DOHH2 (cell line): ENCODE measurements around the gene ING1.

ENCODE experiments used
- H3F3A ChIP-seq: fragments of 200-600 bp; sonication (generic), shearing (Covaris generic); 2 replicates; pipeline ENCODE4 v1.6.0; 2016; ENCODE audit warnings: antibody characterized with exemption, mild to moderate bottlenecking; ENCODE audit not compliant: control insufficient read depth, insufficient read depth
- H3K27ac ChIP-seq: fragments of 200-600 bp; sonication (generic); 2 replicates; pipeline ENCODE4 v1.5.1; 2014; ENCODE audit warnings: low read depth, mild to moderate bottlenecking, low read length, moderate library complexity
- H3K27me3 ChIP-seq: fragments of 200-600 bp; sonication (generic); 2 replicates; pipeline ENCODE4 v1.6.1; 2014; ENCODE audit warnings: mild to moderate bottlenecking, low read length, mixed read lengths; ENCODE audit not compliant: control insufficient read depth
- H3K36me3 ChIP-seq: fragments of 200-600 bp; sonication (generic); 2 replicates; pipeline ENCODE4 v1.6.1; 2014; ENCODE audit warnings: mild to moderate bottlenecking, low read length, moderate library complexity, mixed read lengths; ENCODE audit not compliant: control insufficient read depth
- H3K4me1 ChIP-seq: fragments of 200-600 bp; sonication (generic); 2 replicates; pipeline ENCODE4 v1.6.1; 2014; ENCODE audit warnings: mild to moderate bottlenecking, low read length, mixed read lengths; ENCODE audit not compliant: control insufficient read depth
- H3K4me2 ChIP-seq: fragments of 200-600 bp; sonication (generic); 2 replicates; pipeline ENCODE4 v1.6.0; 2014; ENCODE audit warnings: mild to moderate bottlenecking, low read length, moderate library complexity
- H3K4me3 ChIP-seq: fragments of 200-600 bp; sonication (generic); 2 replicates; pipeline ENCODE4 v1.5.1; 2014; ENCODE audit warnings: mild to moderate bottlenecking, low read length, mixed read lengths
- H3K79me2 ChIP-seq: fragments of 200-600 bp; sonication (generic); 2 replicates; pipeline ENCODE4 v1.6.1; 2014; ENCODE audit warnings: mild to moderate bottlenecking, low read length, mixed read lengths; ENCODE audit not compliant: control insufficient read depth
- H3K9me2 ChIP-seq: fragments of 200-600 bp; sonication (generic); replicated peaks from 2 replicates; pipeline ENCODE4 v1.6.1; 2014; ENCODE audit warnings: mild to moderate bottlenecking, low read length, mixed read lengths; ENCODE audit not compliant: control insufficient read depth
- H3K9me3 ChIP-seq: fragments of 200-600 bp; sonication (generic); 2 replicates; pipeline ENCODE4 v1.6.1; 2014; ENCODE audit warnings: antibody characterized with exemption, low read length, mixed read lengths; ENCODE audit not compliant: control insufficient read depth, insufficient read depth
- H4K20me1 ChIP-seq: fragments of 200-600 bp; sonication (generic); 2 replicates; pipeline ENCODE4 v1.6.0; 2014; ENCODE audit warnings: low read depth, mild to moderate bottlenecking, antibody characterized with exemption, low read length, moderate library complexity; ENCODE audit not compliant: control insufficient read depth, insufficient read depth
- EZH2phosphoT487 ChIP-seq: fragments of 200-600 bp; sonication (generic); IDR thresholded peaks from 2 replicates; pipeline ENCODE4 v1.6.1; 2017; ENCODE audit warnings: borderline replicate concordance, mild to moderate bottlenecking, antibody characterized with exemption, low read length, moderate library complexity, mixed read lengths
- TF ChIP-seq, protein P1 (sequence below): fragments of 200-600 bp; sonication (generic); IDR thresholded peaks from one replicate; pipeline ENCODE4 v1.5.1; 2014; ENCODE audit warnings: antibody characterized with exemption, mild to moderate bottlenecking, low read depth, low read length; ENCODE audit not compliant: poor library complexity, severe bottlenecking

The ING1 gene

GRCh38 chr13:110705826-110706569 is 7.5 kb upstream of the ING1 start, which contains the start of gene CARS2:
TSS of gene CARS2 (minus strand) at chr13:110706116. CDS start at chr13:110706093, 23 bp downstream.
- Histone ChIP-seq H4K20me1 (no peaks in the 10 kb centered on the region), H3K9me3 (no peaks in the 10 kb centered on the region), H3F3A (peaks cover 11% of the 10 kb centered on the region), H3K4me2 (peak within 1 kb of the TSS; percentile 98), H3K4me3 (peak within 1 kb of the TSS; percentile 93), H3K4me1 (peaks cover 50% of the 10 kb centered on the region), H3K27me3 (no peaks in the 10 kb centered on the region), H3K36me3 (peaks cover 39% of the 10 kb centered on the region), H3K9me2 (no peaks in the 10 kb centered on the region), H3K27ac (peak within 1 kb of the TSS; percentile 41), H3K79me2 (peaks cover 46% of the 10 kb centered on the region)
- TF ChIP-seq EZH2phosphoT487: no peak
- TF ChIP-seq, protein P1, sequence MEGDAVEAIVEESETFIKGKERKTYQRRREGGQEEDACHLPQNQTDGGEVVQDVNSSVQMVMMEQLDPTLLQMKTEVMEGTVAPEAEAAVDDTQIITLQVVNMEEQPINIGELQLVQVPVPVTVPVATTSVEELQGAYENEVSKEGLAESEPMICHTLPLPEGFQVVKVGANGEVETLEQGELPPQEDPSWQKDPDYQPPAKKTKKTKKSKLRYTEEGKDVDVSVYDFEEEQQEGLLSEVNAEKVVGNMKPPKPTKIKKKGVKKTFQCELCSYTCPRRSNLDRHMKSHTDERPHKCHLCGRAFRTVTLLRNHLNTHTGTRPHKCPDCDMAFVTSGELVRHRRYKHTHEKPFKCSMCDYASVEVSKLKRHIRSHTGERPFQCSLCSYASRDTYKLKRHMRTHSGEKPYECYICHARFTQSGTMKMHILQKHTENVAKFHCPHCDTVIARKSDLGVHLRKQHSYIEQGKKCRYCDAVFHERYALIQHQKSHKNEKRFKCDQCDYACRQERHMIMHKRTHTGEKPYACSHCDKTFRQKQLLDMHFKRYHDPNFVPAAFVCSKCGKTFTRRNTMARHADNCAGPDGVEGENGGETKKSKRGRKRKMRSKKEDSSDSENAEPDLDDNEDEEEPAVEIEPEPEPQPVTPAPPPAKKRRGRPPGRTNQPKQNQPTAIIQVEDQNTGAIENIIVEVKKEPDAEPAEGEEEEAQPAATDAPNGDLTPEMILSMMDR: peak; percentile 11

DNA sequence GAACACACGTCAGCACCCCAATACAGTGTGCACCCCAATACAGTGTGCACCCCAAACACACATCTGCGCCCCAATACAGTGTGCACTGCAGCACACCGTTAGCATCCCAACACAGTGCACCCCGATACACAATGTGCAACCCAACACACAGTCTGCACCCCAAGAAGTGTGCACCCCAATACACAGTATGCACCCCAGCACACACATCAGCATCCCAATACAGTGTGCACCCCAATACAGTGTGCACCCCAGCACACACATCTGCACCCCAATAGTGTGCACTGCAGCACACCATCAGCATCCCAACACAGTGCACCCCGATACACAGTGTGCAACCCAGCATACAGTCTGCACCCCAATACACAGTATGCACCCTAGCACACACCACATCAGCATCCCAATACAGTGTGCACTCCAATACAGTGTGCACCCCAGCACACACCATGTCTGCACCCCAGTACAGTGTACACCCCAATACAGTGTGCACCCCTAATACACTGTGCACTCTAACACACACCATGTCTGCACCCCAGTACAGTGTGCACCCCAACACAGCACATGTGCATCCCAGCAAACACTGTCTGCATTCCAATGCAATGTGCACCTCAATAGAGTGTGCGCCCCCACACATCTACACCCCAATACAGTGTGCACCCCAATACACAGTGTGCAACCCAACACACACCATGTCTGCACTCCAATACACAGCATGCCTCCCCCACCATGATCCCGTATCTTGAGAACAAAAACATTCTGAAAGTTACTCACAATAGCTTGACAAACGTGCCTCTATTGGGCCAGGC is 6.7 kb upstream of the ING1 start:
- TF ChIP-seq, protein P1: no peak
- no peak for TF ChIP-seq EZH2phosphoT487
- Histone ChIP-seq H3K27me3 (no peaks in the 10 kb centered on the region), H3K4me1 (peaks cover 57% of the 10 kb centered on the region), H3K9me2 (no peaks in the 10 kb centered on the region), H3K79me2 (peaks cover 39% of the 10 kb centered on the region), H3K4me2 (peak overlapping the region; percentile 98), H3K36me3 (peaks cover 31% of the 10 kb centered on the region), H3K27ac (no peak overlapping the region), H3K9me3 (no peaks in the 10 kb centered on the region), H3K4me3 (peak overlapping the region; percentile 93), H3F3A (peaks cover 16% of the 10 kb centered on the region), H4K20me1 (no peaks in the 10 kb centered on the region)

DNA sequence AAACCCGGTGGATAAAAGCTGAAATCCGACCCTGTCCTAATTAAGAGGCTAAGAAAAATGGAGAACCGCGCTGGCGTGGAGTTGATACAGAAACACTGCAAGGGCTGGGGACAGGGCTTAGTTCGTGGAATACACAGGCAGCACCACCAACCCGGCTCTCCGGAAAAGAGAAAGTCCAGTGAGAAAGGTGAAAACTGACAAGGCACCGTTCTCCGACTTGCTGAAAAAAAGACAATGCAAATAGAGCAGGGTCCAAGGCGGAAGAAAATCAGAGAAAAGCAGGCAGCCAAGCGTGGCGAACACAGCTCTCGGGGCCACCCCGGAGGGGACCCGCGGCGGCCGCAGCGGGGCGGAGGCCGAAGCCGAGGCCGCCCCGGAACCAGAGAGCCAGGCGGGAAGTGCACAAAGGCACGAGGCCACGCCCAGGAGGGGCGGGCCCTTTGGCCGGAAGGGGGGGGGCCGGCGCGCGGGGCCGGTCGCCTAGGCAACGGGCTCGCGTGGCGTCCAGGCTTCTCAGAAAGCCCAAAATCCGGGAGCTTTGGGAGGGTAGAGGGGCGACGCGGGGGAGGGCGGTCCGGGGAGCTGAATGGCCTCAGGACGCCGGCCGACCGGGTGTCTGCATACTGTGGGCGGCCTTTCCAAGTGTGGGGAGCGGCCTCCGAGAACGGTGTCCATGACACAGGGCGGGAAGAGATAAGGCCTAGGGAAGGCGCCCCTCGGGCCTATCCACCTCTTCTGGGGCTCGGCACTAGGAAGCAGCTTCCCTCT is 1.2 kb upstream of the ING1 start:
- Histone ChIP-seq H3K36me3 (peaks cover 10% of the 10 kb centered on the region; the same call in 1 of the 2 replicates), H3F3A (peaks cover 22% of the 10 kb centered on the region), H3K9me2 (no peaks in the 10 kb centered on the region), H3K79me2 (peaks cover 30% of the 10 kb centered on the region), H4K20me1 (peaks cover 10% of the 10 kb centered on the region), H3K4me3 (peak overlapping the region; percentile 97), H3K4me2 (peak overlapping the region; percentile 96), H3K27me3 (no peaks in the 10 kb centered on the region), H3K4me1 (peaks cover 33% of the 10 kb centered on the region), H3K9me3 (no peaks in the 10 kb centered on the region), H3K27ac (peak overlapping the region; percentile 99)
- TF ChIP-seq, protein P1: no peak
- no peak for TF ChIP-seq EZH2phosphoT487
